OCI-LY7 (cell line): ENCODE data around the gene PCDHGB2. TPM values are rescaled to one million over a fixed set of nuclear protein-coding genes. Genes with fewer than 3 reads are reported as not detected.
A peak's percentile ranks its signal among the peaks of the same experiment; 100 is the strongest.

Experiments used
- BruUV-seq: library from RNA; stranded (reverse); fragments of 400-500 nt; replicated peaks from 2 replicates; lab custom pipeline; 2021; lab: Mats Ljungman, UMichigan
- CTCF ChIA-PET: fragments of 300-600 bp; sonication (Branson Sonifier 250); formaldehyde crosslinking; loops from one replicate; lab custom pipeline; 2022; ENCODE audit warnings: antibody characterized with exemption; ENCODE audit not compliant: unreplicated experiment; lab: Charles Lee
- POLR2A ChIA-PET: fragments of 300-600 bp; sonication (Branson Sonifier 250); formaldehyde crosslinking; loops from one replicate; lab custom pipeline; 2022; ENCODE audit warnings: antibody characterized with exemption; lab: Charles Lee
- DNase-seq: peaks from one replicate; pipeline ENCODE4 v3.0.0-alpha.2; 2015; ENCODE audit warnings: low spot score
- H2AFZ ChIP-seq: fragments of 200-600 bp; sonication (generic), shearing (Covaris generic); 2 replicates; pipeline ENCODE4 v1.6.1; 2014; ENCODE audit warnings: mild to moderate bottlenecking, antibody characterized with exemption, low read length, moderate library complexity
- H3K27ac ChIP-seq: fragments of 200-600 bp; sonication (generic); 2 replicates; pipeline ENCODE4 v1.5.1; 2014; ENCODE audit warnings: mixed run types, low read depth, mild to moderate bottlenecking, moderate library complexity, low read length, inconsistent platforms; ENCODE audit not compliant: poor library complexity, severe bottlenecking
- H3K36me3 ChIP-seq: fragments of 200-600 bp; sonication (generic); 2 replicates; pipeline ENCODE4 v1.6.1; 2014; ENCODE audit warnings: mild to moderate bottlenecking, antibody characterized with exemption, low read length, moderate library complexity, mixed read lengths; ENCODE audit not compliant: insufficient read depth
- H3K4me1 ChIP-seq: fragments of 200-600 bp; sonication (generic); 2 replicates; pipeline ENCODE4 v1.5.1; 2014; ENCODE audit warnings: mild to moderate bottlenecking, low read length; ENCODE audit not compliant: insufficient read depth, poor library complexity, severe bottlenecking
- H3K4me2 ChIP-seq: fragments of 200-600 bp; sonication (generic); 2 replicates; pipeline ENCODE4 v1.6.1; 2014; ENCODE audit warnings: mild to moderate bottlenecking, low read length
- H3K4me3 ChIP-seq: fragments of 200-600 bp; sonication (generic); 2 replicates; pipeline ENCODE4 v1.5.1; 2014; ENCODE audit warnings: mild to moderate bottlenecking, low read depth, low read length; ENCODE audit not compliant: poor library complexity, severe bottlenecking
- H3K79me2 ChIP-seq: fragments of 200-600 bp; sonication (generic); 2 replicates; pipeline ENCODE4 v1.6.1; 2016; ENCODE audit warnings: low read depth, mild to moderate bottlenecking, low read length, moderate library complexity, mixed read lengths; ENCODE audit not compliant: insufficient read depth
- H3K9me2 ChIP-seq: fragments of 200-600 bp; sonication (generic); 2 replicates; pipeline ENCODE4 v1.6.1; 2016; ENCODE audit warnings: mild to moderate bottlenecking, low read length, mixed read lengths; ENCODE audit not compliant: insufficient read depth
- H3K9me3 ChIP-seq: fragments of 200-600 bp; sonication (generic); 2 replicates; pipeline ENCODE4 v1.6.1; 2014; ENCODE audit warnings: mild to moderate bottlenecking, mixed run types, low read length, mixed read lengths
- H4K20me1 ChIP-seq: fragments of 200-600 bp; sonication (generic); 2 replicates; pipeline ENCODE4 v1.6.1; 2014; ENCODE audit warnings: mild to moderate bottlenecking, antibody characterized with exemption, low read length, moderate library complexity, mixed read lengths; ENCODE audit not compliant: insufficient read depth
- CTCF ChIP-seq: fragments of 200-600 bp; sonication (generic); conservative IDR thresholded peaks from 2 replicates; pipeline ENCODE4 v1.5.1; 2014; ENCODE audit warnings: mild to moderate bottlenecking, antibody characterized with exemption, low read length, moderate library complexity, mixed read lengths
- EZH2phosphoT487 ChIP-seq: fragments of 200-600 bp; sonication (generic); IDR thresholded peaks from 2 replicates; pipeline ENCODE4 v1.6.1; 2018; ENCODE audit warnings: low read depth, borderline replicate concordance, mild to moderate bottlenecking, mixed run types, antibody characterized with exemption, low read length, moderate library complexity, mixed read lengths
- intact Hi-C: fragments of 100-400 bp; cut with micrococcal nuclease; formaldehyde crosslinking; loops from one replicate; pipeline ENCODE4 v1.10.0; 2022; ENCODE audit not compliant: unreplicated experiment
- total RNA-seq, 2 experiments: library from RNA; depleted of rRNA in 1 of 2; stranded (reverse); fragments of >200 nt in 1 of 2; shearing (Covaris generic) in 1 of 2; gene quantifications; 2 replicates each; pipeline ENCODE4 v1.2.3, GENCODE V29; 2014 to 2022

PCDHGB2 gene
- total RNA-seq, 2 experiments from 2014 or later: 9.2 to 9.3 TPM

GRCh38 chr5:141398608-141399007 is 38.8 kb downstream of the PCDHGB2 start:
- ChIA-PET POLR2A (interaction anchor here (2.3 kb wide), 1 partner anchor 159 kb away, joined by 6 read pairs; no protein-coding TSS in a partner anchor), CTCF (interaction anchor here (1.2 kb wide), 1 partner anchor 165 kb away, joined by 4 read pairs; no protein-coding TSS in a partner anchor)
- intact Hi-C loops: no loop called here
- no peaks in the 10 kb centered on the region for H3K36me3 ChIP-seq
- no peaks in the 10 kb centered on the region for H4K20me1 ChIP-seq
- H3K27ac ChIP-seq: no peak overlapping the region
- TF ChIP-seq CTCF: no peak
- no peak for TF ChIP-seq EZH2phosphoT487
- H3K9me3 ChIP-seq: no peaks in the 10 kb centered on the region
- no peak overlapping the region for H3K4me3 ChIP-seq
- no peaks in the 10 kb centered on the region for H3K79me2 ChIP-seq
- H3K4me2 ChIP-seq: no peak overlapping the region
- no peaks in the 10 kb centered on the region for H3K4me1 ChIP-seq
- no peak overlapping the region for H2AFZ ChIP-seq
- no peak for DNase-seq
- TSS peak; percentile 39 for BruUV-seq
- H3K9me2 ChIP-seq: no peaks in the 10 kb centered on the region

GRCh38 chr5:141399555-141400258 is 39.9 kb downstream of the PCDHGB2 start:
- no peak for DNase-seq
- intact Hi-C loops: no loop called here
- Histone ChIP-seq H3K36me3 (no peaks in the 10 kb centered on the region), H3K4me1 (no peaks in the 10 kb centered on the region), H3K4me2 (no peak overlapping the region), H3K9me2 (no peaks in the 10 kb centered on the region), H3K79me2 (no peaks in the 10 kb centered on the region), H3K4me3 (no peak overlapping the region), H3K9me3 (no peaks in the 10 kb centered on the region), H3K27ac (no peak overlapping the region), H4K20me1 (no peaks in the 10 kb centered on the region), H2AFZ (no peak overlapping the region)
- POLR2A ChIA-PET: no interaction called here
- CTCF ChIA-PET: interaction anchor here (0.5 kb wide), 1 partner anchor 98 kb away, joined by 3 read pairs; no protein-coding TSS in a partner anchor
- no TSS peak for BruUV-seq
- no peak for TF ChIP-seq EZH2phosphoT487
- TF ChIP-seq CTCF: no peak
